ENCODE results near the gene WFIKKN1. TPM values are rescaled to one million over a fixed set of nuclear protein-coding genes. Genes with fewer than 3 reads are reported as not detected.
A peak's percentile ranks its signal among the peaks of the same experiment; 100 is the strongest.

Gene WFIKKN1
- total and polyA plus RNA-seq, 2 of the 4 experiments (the other 2 are of a cell fraction): 0.10 TPM; not detected in 1

- Histone ChIP-seq H2BK120ac (ENCODE audit: low read depth, low read length) (no peak overlapping the region), H3K27me3 (ENCODE audit: control insufficient read depth, insufficient read depth, low read length) (no peaks in the 10 kb centered on the region), H3K9me3 (ENCODE audit: control insufficient read depth, insufficient read depth, low read length) (no peaks in the 10 kb centered on the region), H2BK20ac (ENCODE audit: low read depth, low read length) (no peak overlapping the region), H3K23ac (ENCODE audit: low read depth, low read length) (no peak overlapping the region), H4K91ac (ENCODE audit: insufficient read depth, low read depth, low read length) (no peak overlapping the region; the same call in 1 of the 2 replicates), H3K9me1 (ENCODE audit: insufficient read depth, low read length) (peaks cover 4% of the 10 kb centered on the region; the same call in 1 of the 2 replicates), H3K36me3 (ENCODE audit: control insufficient read depth, insufficient read depth, low read length) (peaks cover 7% of the 10 kb centered on the region; the same call in 1 of the 2 replicates), H3K4me2 (ENCODE audit: low read depth, low read length) (no peak overlapping the region), H4K20me1 (ENCODE audit: insufficient read depth, low read length) (0 out of 2 replicates have a peak, but pooled peaks cover 8% of the 10 kb centered on the region), H2AFZ (replicated peaks; ENCODE audit: low read length, poor library complexity) (peak overlapping the region; percentile 49), H3K4me3 (ENCODE audit: insufficient read depth, low read depth, low read length) (no peak overlapping the region), H3K79me1 (ENCODE audit: low read depth in 1 of 2, low read length in 2 of 2) (peaks cover 9 to 53% of the 10 kb centered on the region in 2 experiments; a peak in 2 of 4 replicates), H3K4me1 (ENCODE audit: control insufficient read depth, insufficient read depth, low read length) (peaks cover 19% of the 10 kb centered on the region), H3K14ac (replicated peaks; ENCODE audit: low read depth, low read length) (no peak overlapping the region), H4K5ac (ENCODE audit: low read depth, low read length) (no peak overlapping the region), H2AK5ac (ENCODE audit: low read depth, low read length) (peak overlapping the region; percentile 90), H2BK15ac (ENCODE audit: low read depth, low read length) (no peak overlapping the region; the same call in 2 of the 3 replicates), H3K18ac (ENCODE audit: low read depth, low read length) (no peak overlapping the region), H2BK5ac (ENCODE audit: low read depth, low read length, poor library complexity, severe bottlenecking) (peak overlapping the region; percentile 89), H3K4ac (ENCODE audit: low read depth, low read length) (peak overlapping the region; percentile 68; the same call in 1 of the 2 replicates), H2AK9ac (replicated peaks; ENCODE audit: low read depth, low read length, poor library complexity) (peak overlapping the region; percentile 53), H3K56ac (ENCODE audit: extremely low read depth, insufficient read depth, low read length) (no peak overlapping the region), H3K27ac (ENCODE audit: insufficient read depth, low read length) (no peak overlapping the region), H4K8ac (ENCODE audit: low read depth in 2 of 2, low read length in 2 of 2) (no peak overlapping the region), H3K9ac (ENCODE audit: low read depth, low read length) (no peak overlapping the region)
- ATAC-seq (ENCODE audit: low read depth) (no peak), DNase-seq (no peak)
- ChIA-PET CTCF (interaction anchor here (0.5 kb wide), 1 partner anchor 25 kb away, joined by 3 read pairs; no protein-coding TSS in a partner anchor), POLR2A (ENCODE audit: unreplicated experiment) (no interaction called here)
- WGBS, 2 experiments (ENCODE audit: extremely low coverage in 2 of 2, insufficient read length in 1 of 2): 97% methylated on average over 25 of the region's 37 CpGs; no CpG with 5 or more reads in 1 of the 2 experiments
- no peak for TF ChIP-seq RCOR1 (IDR thresholded peaks at IDR 0.05; ENCODE audit: insufficient replicate concordance, low read length)
- no peak for TF ChIP-seq MAZ (IDR thresholded peaks at IDR 0.05; ENCODE audit: borderline replicate concordance, low read depth, low read length)
- no peak for TF ChIP-seq POLR2A (IDR thresholded peaks at IDR 0.05; ENCODE audit: low read depth, low read length)
- no peak for TF ChIP-seq FOS (IDR thresholded peaks at IDR 0.05; ENCODE audit: low read depth, low read length)
- no peak for TF ChIP-seq ELK1 (IDR thresholded peaks at IDR 0.05; ENCODE audit: borderline replicate concordance, low read depth, low read length)
- no TSS peak for BruUV-seq (replicated peaks)
- intact Hi-C loops (cut with micrococcal nuclease) (no loop called here), dilution Hi-C loops (cut with HindIII; ENCODE audit: low sequenced_read_pairs, unreplicated experiment) (no loop called here), in situ Hi-C loops (cut with MboI; ENCODE audit: low sequenced_read_pairs) (no loop called here)
Observed at GRCh38 chr16:625117-625976, 5.4 kb upstream of the WFIKKN1 start.
